Breast epithelium (tissue), 3 donors: ENCODE results near the gene PLXNA4.

Source experiments
- POLR2A ChIP-seq: fragments of 450-650 bp; IDR thresholded peaks from one replicate; pipeline ENCODE4 v1.6.1; 2016; ENCODE audit warnings: antibody characterized with exemption, mild to moderate bottlenecking, moderate library complexity
- POLR2AphosphoS5 ChIP-seq, 3 donors: sonication (generic); formaldehyde crosslinking; IDR thresholded peaks; one replicate each; pipeline ENCODE4 v1.6.1; 2017; ENCODE audit warnings: antibody characterized with exemption in 3 of 3
- TF ChIP-seq, protein P1 (sequence below), 3 donors: fragments of 450-650 bp; IDR thresholded peaks; one replicate each; pipeline ENCODE4 v1.5.1; 2016 to 2017; ENCODE audit warnings: antibody characterized with exemption in 3 of 3, mild to moderate bottlenecking in 3 of 3, moderate library complexity in 3 of 3

DNA sequence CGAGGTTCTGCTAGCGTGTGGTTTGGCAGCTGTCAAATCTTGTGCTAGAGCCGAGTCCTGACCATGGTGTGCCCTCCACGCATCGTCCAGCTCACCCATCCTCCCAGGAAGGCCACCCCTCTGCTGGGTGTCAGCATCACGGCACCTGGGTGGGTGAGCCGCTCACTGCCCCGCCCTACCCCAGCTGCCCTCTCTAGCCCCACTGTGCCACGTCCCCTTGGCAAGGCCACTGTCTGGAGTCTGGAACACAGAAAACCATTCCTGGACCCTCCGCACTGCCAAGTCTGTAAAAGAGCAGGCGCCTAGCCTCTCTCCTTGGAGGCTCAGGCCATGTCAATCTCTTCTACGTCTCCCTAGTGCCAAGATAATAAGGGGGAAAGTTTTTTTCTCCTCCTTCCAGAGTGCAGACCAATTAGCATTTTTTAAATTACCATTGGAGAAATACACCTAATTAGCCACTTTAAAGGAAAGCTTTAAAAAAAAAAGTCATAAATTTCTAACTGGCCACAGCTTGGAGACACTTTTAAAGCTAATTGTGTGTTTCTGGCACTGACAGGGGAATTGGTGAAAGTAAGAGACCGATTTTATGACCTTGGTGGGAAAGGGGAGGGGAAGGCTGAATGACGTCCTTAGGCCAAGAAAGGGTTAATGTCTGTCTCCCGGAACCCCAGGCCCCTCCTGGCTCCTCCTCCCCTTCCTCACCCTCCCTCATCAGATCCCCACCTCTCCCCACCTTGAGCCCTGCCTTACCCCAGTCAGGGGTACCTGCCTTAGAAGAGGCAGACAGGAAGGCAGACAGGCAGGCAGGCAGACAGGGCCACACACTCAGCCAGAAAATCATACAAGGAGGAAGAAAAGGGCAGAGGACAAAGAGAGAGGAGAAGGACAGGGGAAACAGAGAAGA, 151.2 kb downstream of the PLXNA4 start:
- TF ChIP-seq, protein P1, sequence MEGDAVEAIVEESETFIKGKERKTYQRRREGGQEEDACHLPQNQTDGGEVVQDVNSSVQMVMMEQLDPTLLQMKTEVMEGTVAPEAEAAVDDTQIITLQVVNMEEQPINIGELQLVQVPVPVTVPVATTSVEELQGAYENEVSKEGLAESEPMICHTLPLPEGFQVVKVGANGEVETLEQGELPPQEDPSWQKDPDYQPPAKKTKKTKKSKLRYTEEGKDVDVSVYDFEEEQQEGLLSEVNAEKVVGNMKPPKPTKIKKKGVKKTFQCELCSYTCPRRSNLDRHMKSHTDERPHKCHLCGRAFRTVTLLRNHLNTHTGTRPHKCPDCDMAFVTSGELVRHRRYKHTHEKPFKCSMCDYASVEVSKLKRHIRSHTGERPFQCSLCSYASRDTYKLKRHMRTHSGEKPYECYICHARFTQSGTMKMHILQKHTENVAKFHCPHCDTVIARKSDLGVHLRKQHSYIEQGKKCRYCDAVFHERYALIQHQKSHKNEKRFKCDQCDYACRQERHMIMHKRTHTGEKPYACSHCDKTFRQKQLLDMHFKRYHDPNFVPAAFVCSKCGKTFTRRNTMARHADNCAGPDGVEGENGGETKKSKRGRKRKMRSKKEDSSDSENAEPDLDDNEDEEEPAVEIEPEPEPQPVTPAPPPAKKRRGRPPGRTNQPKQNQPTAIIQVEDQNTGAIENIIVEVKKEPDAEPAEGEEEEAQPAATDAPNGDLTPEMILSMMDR (IDR thresholded peaks at IDR 0.05): no peak
- TF ChIP-seq POLR2AphosphoS5 (IDR thresholded peaks at IDR 0.05) (no peak), POLR2A (no peak)
